GM12878 (cell line): ENCODE data around the gene CRHBP. TPM values are rescaled to one million over a fixed set of nuclear protein-coding genes. Genes with fewer than 3 reads are reported as not detected.

Experiments used
- ATAC-seq: fragments of 200-7000 bp; cut with Tn5 transposase; 3 replicates; pipeline ENCODE4 v1.9.1; 2020; ENCODE audit warnings: mild to moderate bottlenecking, moderate library complexity
- BruUV-seq: library from RNA; stranded (reverse); fragments of 400-500 nt; replicated peaks from 2 replicates; lab custom pipeline; 2021; lab: Mats Ljungman, UMichigan
- CTCF ChIA-PET: fragments of 300-600 bp; sonication (Branson Sonifier 250); formaldehyde crosslinking; extraction: SDS; loops from one replicate; lab custom pipeline; 2021; ENCODE audit warnings: inconsistent platforms; lab: Yijun Ruan, JAX
- POLR2A ChIA-PET: fragments of 350-600 bp; formaldehyde crosslinking; extraction: SDS; loops from one replicate; lab custom pipeline; 2021; ENCODE audit warnings: inconsistent platforms; lab: Charles Lee
- RAD21 ChIA-PET: fragments of 300-600 bp; sonication (Branson Sonifier 250); formaldehyde crosslinking; loops from one replicate; lab custom pipeline; 2023; ENCODE audit warnings: antibody characterized with exemption; ENCODE audit not compliant: unreplicated experiment; lab: Charles Lee
- SMC1A ChIA-PET: fragments of 300-600 bp; sonication (Branson Sonifier 250); formaldehyde crosslinking; loops from one replicate; lab custom pipeline; 2023; ENCODE audit not compliant: unreplicated experiment, uncharacterized antibody; lab: Charles Lee
- DNase-seq: peaks from one replicate; pipeline ENCODE4 v3.0.0-alpha.2; 2011; ENCODE audit warnings: low read depth, low spot score
- FAIRE-seq: peaks from 3 replicates; lab custom pipeline; 2011; peaks lifted over from hg19 to GRCh38; lab: Jason Lieb, UNC
- H2AFZ ChIP-seq: 2 replicates; pipeline ENCODE4 v1.6.0; 2011; ENCODE audit warnings: low read depth, low read length, control low read depth; ENCODE audit not compliant: control insufficient read depth
- H3K27ac ChIP-seq: 2 replicates; pipeline ENCODE4 v1.5.1; 2011; ENCODE audit warnings: control low read depth; ENCODE audit not compliant: control insufficient read depth, insufficient read depth
- H3K27me3 ChIP-seq, 2 experiments: replicated peaks in 1 of 2; 2 replicates each; pipeline versions ENCODE4 v1.6.0 to v1.6.1; 2011; ENCODE audit warnings: low read length in 1 of 2; ENCODE audit not compliant: control insufficient read depth in 2 of 2, insufficient read depth in 2 of 2
- H3K36me3 ChIP-seq, 2 experiments: 2 replicates each; pipeline ENCODE4 v1.5.1; 2011; ENCODE audit warnings: low read length in 1 of 2; ENCODE audit not compliant: control insufficient read depth in 2 of 2, insufficient read depth in 2 of 2
- H3K4me1 ChIP-seq: 2 replicates; pipeline ENCODE4 v1.6.1; 2011; ENCODE audit warnings: mild to moderate bottlenecking, low read length, moderate library complexity, mixed read lengths; ENCODE audit not compliant: control insufficient read depth, insufficient read depth
- H3K4me2 ChIP-seq: 2 replicates; pipeline ENCODE4 v1.6.0; 2011; ENCODE audit warnings: control low read depth; ENCODE audit not compliant: control insufficient read depth, insufficient read depth
- H3K4me3 ChIP-seq: fragments of 200-600 bp; sonication (generic); 2 replicates; pipeline ENCODE4 v1.5.1; 2016
- H3K79me2 ChIP-seq: 2 replicates; pipeline ENCODE4 v1.6.0; 2011; ENCODE audit warnings: low read length; ENCODE audit not compliant: control insufficient read depth, insufficient read depth
- H3K9ac ChIP-seq: 2 replicates; pipeline ENCODE4 v1.8.0; 2011; ENCODE audit warnings: low read length, control low read depth, mixed read lengths; ENCODE audit not compliant: control insufficient read depth, insufficient read depth
- H3K9me3 ChIP-seq: replicated peaks from 3 replicates; pipeline ENCODE4 v1.5.1; 2011; ENCODE audit warnings: mild to moderate bottlenecking, low read length; ENCODE audit not compliant: control insufficient read depth, insufficient read depth
- H4K20me1 ChIP-seq: 2 replicates; pipeline ENCODE4 v1.6.0; 2011; ENCODE audit not compliant: control insufficient read depth, insufficient read depth
- CHD2 ChIP-seq: IDR thresholded peaks from 2 replicates; pipeline ENCODE4 v1.6.1; 2011; ENCODE audit warnings: low read depth, low read length, improper control_type of control experiment, borderline replicate concordance
- ETV6 ChIP-seq, 2 experiments: fragments of 450-650 bp in 1 of 2; IDR thresholded peaks in 1 of 2; conservative IDR thresholded peaks in 1 of 2; 2 replicates each; pipeline ENCODE4 v1.6.1; 2014; ENCODE audit warnings: antibody characterized with exemption in 1 of 2, borderline replicate concordance in 1 of 2, low read depth in 1 of 2, mild to moderate bottlenecking in 1 of 2, moderate library complexity in 1 of 2
- GABPA ChIP-seq: IDR thresholded peaks from 2 replicates; pipeline ENCODE4 v1.6.1; 2014; ENCODE audit warnings: antibody characterized with exemption, low read depth, mild to moderate bottlenecking, inconsistent platforms
- IKZF2 ChIP-seq, 2 experiments: fragments of 450-650 bp; IDR thresholded peaks; 2 replicates each; pipeline ENCODE4 v1.6.1; 2017; ENCODE audit warnings: mild to moderate bottlenecking in 2 of 2, moderate library complexity in 2 of 2
- JUNB ChIP-seq: IDR thresholded peaks from 2 replicates; pipeline ENCODE4 v1.6.1; 2016; ENCODE audit warnings: antibody characterized with exemption, mild to moderate bottlenecking
- PML ChIP-seq: IDR thresholded peaks from 2 replicates; pipeline ENCODE4 v1.6.1; 2012; ENCODE audit warnings: low read length, inconsistent platforms
- RAD21 ChIP-seq: IDR thresholded peaks from 2 replicates; pipeline ENCODE4 v1.6.1; 2011; ENCODE audit warnings: mild to moderate bottlenecking, low read depth, low read length, moderate library complexity; ENCODE audit not compliant: insufficient read depth
- RBBP5 ChIP-seq: fragments of 200-600 bp; sonication (generic); conservative IDR thresholded peaks from 2 replicates; pipeline ENCODE4 v1.6.1; 2016
- RELA ChIP-seq: fragments of 450-650 bp; IDR thresholded peaks from 2 replicates; pipeline ENCODE4 v1.8.0; 2014; ENCODE audit warnings: borderline replicate concordance; ENCODE audit not compliant: partially characterized antibody
- SMAD1 ChIP-seq: fragments of 450-650 bp; IDR thresholded peaks from 2 replicates; pipeline ENCODE4 v1.6.1; 2018; ENCODE audit warnings: mild to moderate bottlenecking, low read depth; ENCODE audit not compliant: partially characterized antibody
- STAT3 ChIP-seq: IDR thresholded peaks from 2 replicates; pipeline ENCODE4 v1.6.1; 2011; ENCODE audit warnings: low read depth, low read length, improper control_type of control experiment
- TAF1 ChIP-seq: IDR thresholded peaks from 2 replicates; pipeline ENCODE4 v1.6.1; 2011; ENCODE audit warnings: mild to moderate bottlenecking, low read depth, low read length, borderline replicate concordance
- TBL1XR1 ChIP-seq: IDR thresholded peaks from 2 replicates; pipeline ENCODE4 v1.6.1; 2012; ENCODE audit warnings: low read depth, low read length, improper control_type of control experiment
- TCF3 ChIP-seq: IDR thresholded peaks from 2 replicates; pipeline ENCODE4 v1.6.1; 2012; ENCODE audit warnings: low read depth, mild to moderate bottlenecking, low read length, borderline replicate concordance; ENCODE audit not compliant: insufficient read depth
- WRNIP1 ChIP-seq: IDR thresholded peaks from 2 replicates; pipeline ENCODE4 v1.6.1; 2011; ENCODE audit warnings: low read depth, low read length, improper control_type of control experiment, borderline replicate concordance
- ZBTB4 ChIP-seq: fragments of 450-650 bp; formaldehyde crosslinking; IDR thresholded peaks from 2 replicates; pipeline ENCODE4 v1.4.0; 2022; ENCODE audit warnings: mild to moderate bottlenecking, moderate library complexity
- ZNF274 ChIP-seq: IDR thresholded peaks from one replicate; pipeline ENCODE4 v1.8.0; 2011; ENCODE audit not compliant: insufficient read length, insufficient read depth
- WGBS: methylation state at CpG from one replicate; pipeline ENCODE4 v1.1.6; 2016; ENCODE audit warnings: low lambda C conversion rate; ENCODE audit not compliant: insufficient replicate concordance, insufficient coverage; ENCODE audit errors: missing lambda C conversion rate; 5-methylcytosine and 5-hydroxymethylcytosine counted together
- in situ Hi-C: fragments of 300-500 bp; cut with MboI; formaldehyde crosslinking; loops from 9 replicates; pipeline ENCODE4 v1.14.3; 2018; ENCODE audit warnings: mixed read lengths
- intact Hi-C: fragments of 100-400 bp; cut with micrococcal nuclease; formaldehyde crosslinking; loops from one replicate; pipeline ENCODE4 v1.14.2; 2022; ENCODE audit not compliant: unreplicated experiment
- polyA plus RNA-seq, 11 experiments: library from polyadenylated mRNA; depleted of rRNA in 4 of 11; unstranded in 6 of 11; stranded (reverse) in 5 of 11; fragments of >200 nt; fragmentation: Nextera tagmentation in 4 of 11; fragmentation: Illumina TruSeq in 1 of 11; extraction: Ambion mirVana in 4 of 11; extraction: Trizol in 1 of 11; gene quantifications; 1 replicate in 1 of 11; 2 replicates in 10 of 11; pipeline versions ENCODE4 v1.2.1 to v1.2.3, GENCODE V29; 2011 to 2016; ENCODE audit warnings: inconsistent platforms in 2 of 11, missing spikeins in 2 of 11, low read depth in 1 of 11
- total RNA-seq, 4 experiments: library from RNA; depleted of rRNA in 3 of 4; stranded (reverse); fragments of >200 nt in 3 of 4; fragmentation: Illumina TruSeq in 1 of 4; extraction: Trizol in 1 of 4; gene quantifications; 2 replicates each; pipeline versions ENCODE4 v1.2.1 to v1.2.3, GENCODE V29; 2013 to 2021

The CRHBP gene
- total and polyA plus RNA-seq, 10 of the 15 experiments (the other 5 are each of a cell fraction or from before 2014, with no cell fraction given): 0.04 to 0.32 TPM; not detected in 8

GRCh38 chr5:77008413-77008812, 55.6 kb downstream of the CRHBP start:
- 0% methylated on average over 3 of the region's 3 CpGs for WGBS
- no peaks in the 10 kb centered on the region; a peak in 1 of 4 replicates for H3K27me3 ChIP-seq
- intact Hi-C loops: no loop called here
- ChIA-PET SMC1A (no interaction called here), RAD21 (no interaction called here), POLR2A (no interaction called here), CTCF (no interaction called here)
- no peaks in the 10 kb centered on the region for H3K4me1 ChIP-seq
- H4K20me1 ChIP-seq: no peaks in the 10 kb centered on the region
- DNase-seq (no peak), ATAC-seq (no peak), FAIRE-seq (no peak)
- no peak overlapping the region for H2AFZ ChIP-seq
- no peak overlapping the region for H3K4me2 ChIP-seq
- no TSS peak for BruUV-seq
- H3K9me3 ChIP-seq: no peaks in the 10 kb centered on the region
- in situ Hi-C loops: no loop called here
- H3K79me2 ChIP-seq: no peaks in the 10 kb centered on the region
- H3K36me3 ChIP-seq: no peaks in the 10 kb centered on the region
- no peak overlapping the region for H3K9ac ChIP-seq
- no peak overlapping the region for H3K4me3 ChIP-seq
- no peak for TF ChIP-seq RELA
- no peak for TF ChIP-seq ZNF274
- TF ChIP-seq STAT3: no peak
- TF ChIP-seq TBL1XR1: no peak
- H3K27ac ChIP-seq: no peak overlapping the region

- H3K27ac ChIP-seq: no peak overlapping the region
- ChIA-PET CTCF (no interaction called here), RAD21 (no interaction called here), POLR2A (no interaction called here), SMC1A (no interaction called here)
- no peaks in the 10 kb centered on the region; a peak in 1 of 4 replicates for H3K27me3 ChIP-seq
- no peak overlapping the region for H2AFZ ChIP-seq
- FAIRE-seq (no peak), ATAC-seq (no peak), DNase-seq (no peak)
- H3K4me1 ChIP-seq: no peaks in the 10 kb centered on the region
- no peaks in the 10 kb centered on the region for H3K9me3 ChIP-seq
- H3K36me3 ChIP-seq: no peaks in the 10 kb centered on the region
- no peaks in the 10 kb centered on the region for H3K79me2 ChIP-seq
- no peak overlapping the region for H3K4me3 ChIP-seq
- in situ Hi-C loops (no loop called here), intact Hi-C loops (no loop called here)
- no TSS peak for BruUV-seq
- H3K9ac ChIP-seq: no peak overlapping the region
- H4K20me1 ChIP-seq: no peaks in the 10 kb centered on the region
- H3K4me2 ChIP-seq: no peak overlapping the region
- 60% methylated on average over 5 of the region's 5 CpGs for WGBS
- no peak for TF ChIP-seq CHD2
- no peak for TF ChIP-seq PML
- TF ChIP-seq WRNIP1: no peak
- no peak for TF ChIP-seq ETV6 (conservative IDR thresholded peaks at IDR 0.05 in 1 of 2, IDR thresholded peaks at IDR 0.05 in 1 of 2; ENCODE audit: borderline replicate concordance in 1 of 2, low read depth in 1 of 2)
- no peak for TF ChIP-seq IKZF2 (IDR thresholded peaks at IDR 0.05)
- no peak for TF ChIP-seq RBBP5
- no peak for TF ChIP-seq TAF1
- no peak for TF ChIP-seq ZBTB4 (CRISPR knock-in tag)
- no peak for TF ChIP-seq GABPA
- TF ChIP-seq SMAD1: no peak
- TF ChIP-seq JUNB: no peak
- no peak for TF ChIP-seq TCF3
- no peak for TF ChIP-seq RAD21
Measured at GRCh38 chr5:77010243-77010642, 57.4 kb downstream of the CRHBP start.
